C4-2B (cell line): Measurements from ENCODE around the gene LAMA5.

Experiments used
- CTCF ChIP-seq: fragments of 450-650 bp; conservative IDR thresholded peaks from 2 replicates; pipeline ENCODE4 v1.5.1; 2017; ENCODE audit warnings: mild to moderate bottlenecking
- ZFX ChIP-seq: fragments of 450-650 bp; IDR thresholded peaks from 2 replicates; pipeline ENCODE4 v1.6.1; 2017

- TF ChIP-seq CTCF (no peak), ZFX (no peak)
Measured at GRCh38 chr20:62316331-62317166, 50.6 kb downstream of the LAMA5 start.
